Liver (tissue), 9 donors: Measurements from ENCODE around the gene GPR55. TPM values are rescaled to one million over a fixed set of nuclear protein-coding genes. Genes with fewer than 3 reads are reported as not detected.

Source experiments
- DNase-seq: peaks from one replicate; pipeline ENCODE4 v3.0.0-alpha.2; 2017; ENCODE audit warnings: low spot score
- H3K27ac ChIP-seq, 2 donors: one replicate each; pipeline ENCODE4 v1.7.0; 2013; ENCODE audit warnings: inconsistent platforms in 2 of 2, low read length in 2 of 2, control low read depth in 1 of 2, low read depth in 1 of 2, mild to moderate bottlenecking in 1 of 2
- H3K27me3 ChIP-seq, 4 donors: one replicate each; pipeline versions ENCODE4 v1.6.1 to v1.7.0; 2013; ENCODE audit warnings: low read length in 3 of 4, inconsistent platforms in 1 of 4, mild to moderate bottlenecking in 1 of 4, moderate library complexity in 1 of 4; ENCODE audit not compliant: control insufficient read depth in 4 of 4, insufficient read depth in 4 of 4
- H3K36me3 ChIP-seq, 4 donors: one replicate each; pipeline versions ENCODE4 v1.6.1 to v1.7.0; 2013; ENCODE audit warnings: low read length in 3 of 4, mild to moderate bottlenecking in 3 of 4, low read depth in 1 of 4, moderate library complexity in 1 of 4; ENCODE audit not compliant: control insufficient read depth in 4 of 4, insufficient read depth in 3 of 4
- H3K4me1 ChIP-seq, 4 donors: one replicate each; pipeline versions ENCODE4 v1.6.1 to v1.7.0; 2013; ENCODE audit warnings: low read length in 3 of 4, mild to moderate bottlenecking in 3 of 4, moderate library complexity in 1 of 4; ENCODE audit not compliant: control insufficient read depth in 4 of 4, insufficient read depth in 4 of 4
- H3K4me3 ChIP-seq, 3 donors: one replicate each; pipeline versions ENCODE4 v1.6.1 to v1.7.0; 2013; ENCODE audit warnings: low read length in 3 of 3, control low read depth in 1 of 3, low read depth in 1 of 3, mild to moderate bottlenecking in 1 of 3
- H3K9ac ChIP-seq, 2 donors: one replicate each; pipeline ENCODE4 v1.7.0; 2013; ENCODE audit warnings: low read length in 2 of 2, mild to moderate bottlenecking in 2 of 2, moderate library complexity in 2 of 2, control low read depth in 1 of 2, low read depth in 1 of 2
- H3K9me3 ChIP-seq, 4 donors: one replicate each; pipeline versions ENCODE4 v1.6.1 to v1.7.0; 2013; ENCODE audit warnings: low read length in 3 of 4; ENCODE audit not compliant: control insufficient read depth in 4 of 4
- EGR1 ChIP-seq, 2 donors: IDR thresholded peaks; 2 replicates each; pipeline ENCODE4 v1.6.1; 2016 to 2018; ENCODE audit warnings: antibody characterized with exemption in 2 of 2, low read depth in 2 of 2
- FOXA1 ChIP-seq: IDR thresholded peaks from 2 replicates; pipeline ENCODE4 v1.6.1; 2016; ENCODE audit warnings: antibody characterized with exemption
- FOXA2 ChIP-seq: IDR thresholded peaks from 2 replicates; pipeline ENCODE4 v1.6.1; 2016; ENCODE audit warnings: antibody characterized with exemption
- GABPA ChIP-seq, 2 donors: IDR thresholded peaks in 1 of 2; conservative IDR thresholded peaks in 1 of 2; 2 replicates each; pipeline ENCODE4 v1.6.1; 2016; ENCODE audit warnings: antibody characterized with exemption in 2 of 2, mild to moderate bottlenecking in 1 of 2, moderate library complexity in 1 of 2
- HNF4A ChIP-seq, 2 donors: conservative IDR thresholded peaks; 2 replicates each; pipeline ENCODE4 v1.6.1; 2016; ENCODE audit warnings: antibody characterized with exemption in 2 of 2, mild to moderate bottlenecking in 2 of 2
- HNF4G ChIP-seq: IDR thresholded peaks from 2 replicates; pipeline ENCODE4 v1.6.1; 2016; ENCODE audit warnings: antibody characterized with exemption
- JUND ChIP-seq, 2 donors: IDR thresholded peaks; 2 replicates each; pipeline ENCODE4 v1.6.1; 2016; ENCODE audit warnings: antibody characterized with exemption in 2 of 2
- NR2F2 ChIP-seq: IDR thresholded peaks from 2 replicates; pipeline ENCODE4 v1.6.1; 2016; ENCODE audit warnings: antibody characterized with exemption
- RAD21 ChIP-seq, 2 donors: IDR thresholded peaks; 2 replicates each; pipeline ENCODE4 v1.6.1; 2016; ENCODE audit warnings: antibody characterized with exemption in 2 of 2, mild to moderate bottlenecking in 2 of 2
- RXRA ChIP-seq, 2 donors: IDR thresholded peaks; 2 replicates each; pipeline ENCODE4 v1.6.1; 2017 to 2018; ENCODE audit warnings: antibody characterized with exemption in 2 of 2, mild to moderate bottlenecking in 1 of 2
- SP1 ChIP-seq: IDR thresholded peaks from 2 replicates; pipeline ENCODE4 v1.6.1; 2018; ENCODE audit warnings: antibody characterized with exemption, mild to moderate bottlenecking
- TAF1 ChIP-seq: conservative IDR thresholded peaks from 2 replicates; pipeline ENCODE4 v1.6.1; 2016; ENCODE audit warnings: antibody characterized with exemption, mild to moderate bottlenecking
- YY1 ChIP-seq: IDR thresholded peaks from 2 replicates; pipeline ENCODE4 v1.6.1; 2016; ENCODE audit warnings: antibody characterized with exemption, mild to moderate bottlenecking
- WGBS: extraction: QIAGEN DNeasy Blood & Tissue Kit; methylation state at CpG from one replicate; pipeline ENCODE4 v1.1.7; 2013; 5-methylcytosine and 5-hydroxymethylcytosine counted together
- polyA plus RNA-seq, 2 donors: library from polyadenylated mRNA; stranded (reverse) in 1 of 2; unstranded in 1 of 2; fragments of 200-250 nt in 1 of 2; fragments of >200 nt in 1 of 2; fragmentation: Nextera tagmentation in 1 of 2; extraction: Ambion mirVana in 1 of 2; gene quantifications; one replicate each; pipeline versions ENCODE4 v1.2.1 to v1.2.3, GENCODE V29; 2013 to 2015
- total RNA-seq, 2 donors: library from RNA; depleted of rRNA; stranded (reverse); fragments of >200 nt; gene quantifications; one replicate each; pipeline ENCODE4 v1.2.3, GENCODE V29; 2014
- TF ChIP-seq, protein P1 (sequence below): IDR thresholded peaks from 2 replicates; pipeline ENCODE4 v1.6.1; 2016; ENCODE audit warnings: antibody characterized with exemption, mild to moderate bottlenecking
- TF ChIP-seq, protein P2 (sequence below): fragments of 150-350 bp; IDR thresholded peaks from 2 replicates; pipeline ENCODE4 v1.5.1; 2017; ENCODE audit warnings: improper control_type of control experiment, low read depth, low read length; ENCODE audit not compliant: missing input control
- TF ChIP-seq, protein P3 (sequence below): IDR thresholded peaks from 2 replicates; pipeline ENCODE4 v1.6.1; 2016; ENCODE audit warnings: antibody characterized with exemption
- TF ChIP-seq, protein P4 (sequence below): IDR thresholded peaks from 2 replicates; pipeline ENCODE4 v1.6.1; 2016; ENCODE audit warnings: antibody characterized with exemption
- TF ChIP-seq, protein P5 (sequence below): IDR thresholded peaks from 2 replicates; pipeline ENCODE4 v1.6.1; 2016; ENCODE audit warnings: antibody characterized with exemption
- donor health status: healthy.
- donor health status: healthy.
- donor health status: healthy.
- donor health status: healthy.
- donor health status: healthy.

Gene GPR55
- total and polyA plus RNA-seq, 4 donors: 0.05 to 0.17 (median 0.10) TPM; not detected in 1

DNA sequence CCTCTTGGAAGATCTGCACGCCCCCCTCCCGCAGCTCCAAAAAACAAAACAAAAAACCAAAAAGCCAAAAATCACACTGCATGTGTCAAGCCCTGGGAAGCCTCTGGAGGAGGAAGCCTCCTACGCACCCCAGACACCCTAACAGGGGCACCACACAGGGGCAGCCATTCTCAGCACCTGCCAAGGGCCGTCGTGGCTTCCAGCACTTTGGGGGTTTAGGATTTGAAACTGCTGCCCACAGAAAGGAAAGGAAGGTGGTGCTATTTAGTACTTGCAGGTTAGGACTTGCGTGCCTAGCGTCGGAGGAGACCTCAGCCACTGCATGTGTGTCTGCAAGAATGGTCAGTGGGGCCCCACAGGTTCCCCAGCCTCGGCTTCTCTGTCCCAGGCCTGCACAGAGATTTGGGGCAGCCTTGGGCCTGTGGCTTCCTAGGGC lies 419 bp upstream of the GPR55 start:
- no peak overlapping the region for H3K9ac ChIP-seq
- H3K36me3 ChIP-seq: no peaks in the 10 kb centered on the region
- 79% methylated on average over 9 of the region's 9 CpGs for WGBS
- TF ChIP-seq HNF4G (no peak), GABPA (IDR thresholded peaks at IDR 0.05 in 1 of 2, conservative IDR thresholded peaks at IDR 0.05 in 1 of 2) (no peak), SP1 (no peak), TAF1 (no peak), NR2F2 (no peak), YY1 (no peak), JUND (IDR thresholded peaks at IDR 0.05) (no peak), FOXA2 (no peak), EGR1 (IDR thresholded peaks at IDR 0.05; ENCODE audit: low read depth in 2 of 2) (no peak), FOXA1 (no peak), RAD21 (IDR thresholded peaks at IDR 0.05) (no peak), HNF4A (conservative IDR thresholded peaks at IDR 0.05) (no peak), RXRA (IDR thresholded peaks at IDR 0.05) (no peak)
- TF ChIP-seq, protein P1, sequence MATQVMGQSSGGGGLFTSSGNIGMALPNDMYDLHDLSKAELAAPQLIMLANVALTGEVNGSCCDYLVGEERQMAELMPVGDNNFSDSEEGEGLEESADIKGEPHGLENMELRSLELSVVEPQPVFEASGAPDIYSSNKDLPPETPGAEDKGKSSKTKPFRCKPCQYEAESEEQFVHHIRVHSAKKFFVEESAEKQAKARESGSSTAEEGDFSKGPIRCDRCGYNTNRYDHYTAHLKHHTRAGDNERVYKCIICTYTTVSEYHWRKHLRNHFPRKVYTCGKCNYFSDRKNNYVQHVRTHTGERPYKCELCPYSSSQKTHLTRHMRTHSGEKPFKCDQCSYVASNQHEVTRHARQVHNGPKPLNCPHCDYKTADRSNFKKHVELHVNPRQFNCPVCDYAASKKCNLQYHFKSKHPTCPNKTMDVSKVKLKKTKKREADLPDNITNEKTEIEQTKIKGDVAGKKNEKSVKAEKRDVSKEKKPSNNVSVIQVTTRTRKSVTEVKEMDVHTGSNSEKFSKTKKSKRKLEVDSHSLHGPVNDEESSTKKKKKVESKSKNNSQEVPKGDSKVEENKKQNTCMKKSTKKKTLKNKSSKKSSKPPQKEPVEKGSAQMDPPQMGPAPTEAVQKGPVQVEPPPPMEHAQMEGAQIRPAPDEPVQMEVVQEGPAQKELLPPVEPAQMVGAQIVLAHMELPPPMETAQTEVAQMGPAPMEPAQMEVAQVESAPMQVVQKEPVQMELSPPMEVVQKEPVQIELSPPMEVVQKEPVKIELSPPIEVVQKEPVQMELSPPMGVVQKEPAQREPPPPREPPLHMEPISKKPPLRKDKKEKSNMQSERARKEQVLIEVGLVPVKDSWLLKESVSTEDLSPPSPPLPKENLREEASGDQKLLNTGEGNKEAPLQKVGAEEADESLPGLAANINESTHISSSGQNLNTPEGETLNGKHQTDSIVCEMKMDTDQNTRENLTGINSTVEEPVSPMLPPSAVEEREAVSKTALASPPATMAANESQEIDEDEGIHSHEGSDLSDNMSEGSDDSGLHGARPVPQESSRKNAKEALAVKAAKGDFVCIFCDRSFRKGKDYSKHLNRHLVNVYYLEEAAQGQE: no peak
- TF ChIP-seq, protein P2, sequence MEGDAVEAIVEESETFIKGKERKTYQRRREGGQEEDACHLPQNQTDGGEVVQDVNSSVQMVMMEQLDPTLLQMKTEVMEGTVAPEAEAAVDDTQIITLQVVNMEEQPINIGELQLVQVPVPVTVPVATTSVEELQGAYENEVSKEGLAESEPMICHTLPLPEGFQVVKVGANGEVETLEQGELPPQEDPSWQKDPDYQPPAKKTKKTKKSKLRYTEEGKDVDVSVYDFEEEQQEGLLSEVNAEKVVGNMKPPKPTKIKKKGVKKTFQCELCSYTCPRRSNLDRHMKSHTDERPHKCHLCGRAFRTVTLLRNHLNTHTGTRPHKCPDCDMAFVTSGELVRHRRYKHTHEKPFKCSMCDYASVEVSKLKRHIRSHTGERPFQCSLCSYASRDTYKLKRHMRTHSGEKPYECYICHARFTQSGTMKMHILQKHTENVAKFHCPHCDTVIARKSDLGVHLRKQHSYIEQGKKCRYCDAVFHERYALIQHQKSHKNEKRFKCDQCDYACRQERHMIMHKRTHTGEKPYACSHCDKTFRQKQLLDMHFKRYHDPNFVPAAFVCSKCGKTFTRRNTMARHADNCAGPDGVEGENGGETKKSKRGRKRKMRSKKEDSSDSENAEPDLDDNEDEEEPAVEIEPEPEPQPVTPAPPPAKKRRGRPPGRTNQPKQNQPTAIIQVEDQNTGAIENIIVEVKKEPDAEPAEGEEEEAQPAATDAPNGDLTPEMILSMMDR: no peak
- TF ChIP-seq, protein P3, sequence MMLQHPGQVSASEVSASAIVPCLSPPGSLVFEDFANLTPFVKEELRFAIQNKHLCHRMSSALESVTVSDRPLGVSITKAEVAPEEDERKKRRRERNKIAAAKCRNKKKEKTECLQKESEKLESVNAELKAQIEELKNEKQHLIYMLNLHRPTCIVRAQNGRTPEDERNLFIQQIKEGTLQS: no peak
- TF ChIP-seq, protein P4, sequence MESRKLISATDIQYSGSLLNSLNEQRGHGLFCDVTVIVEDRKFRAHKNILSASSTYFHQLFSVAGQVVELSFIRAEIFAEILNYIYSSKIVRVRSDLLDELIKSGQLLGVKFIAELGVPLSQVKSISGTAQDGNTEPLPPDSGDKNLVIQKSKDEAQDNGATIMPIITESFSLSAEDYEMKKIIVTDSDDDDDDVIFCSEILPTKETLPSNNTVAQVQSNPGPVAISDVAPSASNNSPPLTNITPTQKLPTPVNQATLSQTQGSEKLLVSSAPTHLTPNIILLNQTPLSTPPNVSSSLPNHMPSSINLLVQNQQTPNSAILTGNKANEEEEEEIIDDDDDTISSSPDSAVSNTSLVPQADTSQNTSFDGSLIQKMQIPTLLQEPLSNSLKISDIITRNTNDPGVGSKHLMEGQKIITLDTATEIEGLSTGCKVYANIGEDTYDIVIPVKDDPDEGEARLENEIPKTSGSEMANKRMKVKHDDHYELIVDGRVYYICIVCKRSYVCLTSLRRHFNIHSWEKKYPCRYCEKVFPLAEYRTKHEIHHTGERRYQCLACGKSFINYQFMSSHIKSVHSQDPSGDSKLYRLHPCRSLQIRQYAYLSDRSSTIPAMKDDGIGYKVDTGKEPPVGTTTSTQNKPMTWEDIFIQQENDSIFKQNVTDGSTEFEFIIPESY: no peak
- TF ChIP-seq, protein P5, sequence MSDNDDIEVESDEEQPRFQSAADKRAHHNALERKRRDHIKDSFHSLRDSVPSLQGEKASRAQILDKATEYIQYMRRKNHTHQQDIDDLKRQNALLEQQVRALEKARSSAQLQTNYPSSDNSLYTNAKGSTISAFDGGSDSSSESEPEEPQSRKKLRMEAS: no peak
- H3K4me1 ChIP-seq: no peaks in the 10 kb centered on the region
- H3K4me3 ChIP-seq: no peak overlapping the region
- no peaks in the 10 kb centered on the region for H3K27me3 ChIP-seq
- H3K27ac ChIP-seq: no peak overlapping the region
- H3K9me3 ChIP-seq: no peaks in the 10 kb centered on the region
- DNase-seq: no peak
